Natural killer cell (primary cell): ENCODE measurements around the gene ZNF385D. TPM values are rescaled to one million over a fixed set of nuclear protein-coding genes. Genes with fewer than 3 reads are reported as not detected.

Experiments used
- ATAC-seq, 3 donors: fragments of 150-1000 bp in 2 of 3; fragments of 200-7000 bp in 1 of 3; cut with Tn5 transposase; 1 replicate in 1 of 3; 2 replicates in 2 of 3; pipeline ENCODE4 v1.10.0; 2021; ENCODE audit warnings: mild to moderate bottlenecking in 2 of 3, moderate library complexity in 2 of 3
- DNase-seq, 2 donors: peaks; one replicate each; pipeline versions ENCODE4 v3.0.0 to v3.0.0-alpha.2; 2013 to 2021; ENCODE audit warnings: mixed read lengths in 1 of 2
- H3K27ac ChIP-seq: one replicate; pipeline ENCODE4 v1.5.1; 2013; ENCODE audit warnings: mild to moderate bottlenecking, low read length
- H3K27me3 ChIP-seq: one replicate; pipeline ENCODE4 v1.6.1; 2013; ENCODE audit warnings: low read length; ENCODE audit not compliant: control insufficient read depth, insufficient read depth
- H3K36me3 ChIP-seq: one replicate; pipeline ENCODE4 v1.6.1; 2013; ENCODE audit warnings: low read length; ENCODE audit not compliant: control insufficient read depth, insufficient read depth
- H3K4me1 ChIP-seq: one replicate; pipeline ENCODE4 v1.6.1; 2013; ENCODE audit warnings: low read length; ENCODE audit not compliant: control insufficient read depth, insufficient read depth
- H3K4me3 ChIP-seq: one replicate; pipeline ENCODE4 v1.5.1; 2013; ENCODE audit warnings: low read length
- H3K9me3 ChIP-seq: one replicate; pipeline ENCODE4 v1.6.1; 2013; ENCODE audit warnings: low read length; ENCODE audit not compliant: control insufficient read depth, insufficient read depth
- H3K27ac Mint-ChIP-seq, 2 donors: one replicate each; pipeline ENCODE4 v1.8.0; 2022; ENCODE audit warnings: mild to moderate bottlenecking in 2 of 2, mixed read lengths in 2 of 2, moderate library complexity in 1 of 2
- H3K27me3 Mint-ChIP-seq, 2 donors: one replicate each; pipeline ENCODE4 v1.8.0; 2022; ENCODE audit warnings: low read depth in 2 of 2, mixed read lengths in 2 of 2
- H3K36me3 Mint-ChIP-seq: one replicate; pipeline ENCODE4 v1.8.0; 2022; ENCODE audit warnings: mixed read lengths
- H3K4me1 Mint-ChIP-seq, 2 donors: one replicate each; pipeline ENCODE4 v1.8.0; 2022; ENCODE audit warnings: mixed read lengths in 2 of 2
- H3K4me3 Mint-ChIP-seq: one replicate; pipeline ENCODE4 v1.8.0; 2022; ENCODE audit warnings: mild to moderate bottlenecking, moderate library complexity, mixed read lengths
- H3K9me3 Mint-ChIP-seq, 2 donors: one replicate each; pipeline ENCODE4 v1.8.0; 2022; ENCODE audit warnings: mixed read lengths in 2 of 2
- CTCF ChIP-seq: fragments of 200-600 bp; IDR thresholded peaks from one replicate; pipeline ENCODE4 v1.8.0; 2022; ENCODE audit warnings: antibody characterized with exemption
- WGBS: methylation state at CpG from one replicate; pipeline ENCODE4 v1.1.7; 2013; ENCODE audit warnings: missing lambda C conversion rate; ENCODE audit not compliant: insufficient coverage; 5-methylcytosine and 5-hydroxymethylcytosine counted together
- intact Hi-C: fragments of 100-400 bp; cut with micrococcal nuclease; formaldehyde crosslinking; loops from one replicate; pipeline ENCODE4 v1.14.2; 2022
- total RNA-seq, 4 donors: library from RNA; stranded (reverse); fragments of 120-200 nt in 1 of 4; gene quantifications; one replicate each; pipeline versions ENCODE4 v1.2.3 to v1.2.4, GENCODE V29; 2013 to 2022

The ZNF385D gene
- total RNA-seq, 3 donors from 2014 or later (not counting 1 experiment from before 2014, with no cell fraction given): 0.02 to 0.31 (median 0.25) TPM

GRCh38 chr3:21411058-21411457, 340.0 kb downstream of the ZNF385D start:
- Histone ChIP-seq H3K9me3 (peaks cover under 1% of the 10 kb centered on the region), H3K36me3 (no peaks in the 10 kb centered on the region), H3K27me3 (no peaks in the 10 kb centered on the region), H3K27ac (no peak overlapping the region), H3K4me1 (no peaks in the 10 kb centered on the region), H3K4me3 (no peak overlapping the region)
- Mint-ChIP-seq H3K27ac (no peak overlapping the region), H3K4me1 (no peaks in the 10 kb centered on the region), H3K9me3 (peaks cover 8 to 9% of the 10 kb centered on the region in 2 donors), H3K4me3 (no peak overlapping the region), H3K36me3 (peaks cover 8% of the 10 kb centered on the region), H3K27me3 (no peaks in the 10 kb centered on the region)
- intact Hi-C loops: no loop called here
- no peak for TF ChIP-seq CTCF
- WGBS: 83% methylated on average over 1 of the region's 1 CpG
- ATAC-seq: no peak
- no peak for DNase-seq

DNA sequence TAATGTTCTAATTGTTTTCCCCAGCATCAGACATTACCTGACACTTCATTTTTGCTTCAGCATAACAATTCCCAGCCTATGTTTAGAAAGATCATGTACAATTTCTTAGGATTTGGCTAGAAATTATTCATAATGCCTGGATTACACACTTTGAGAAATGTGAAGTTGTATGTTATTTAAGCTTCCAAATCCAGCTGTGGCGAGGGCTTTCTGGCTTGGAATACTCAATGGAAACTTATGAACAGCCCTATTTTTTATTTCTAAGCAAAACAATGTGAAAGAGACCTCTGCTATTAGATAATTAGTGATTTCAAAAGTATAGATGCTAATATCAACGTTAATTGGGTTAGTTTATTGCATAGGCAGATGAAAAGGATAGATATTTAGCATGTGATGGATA, 341.6 kb downstream of the ZNF385D start:
- Mint-ChIP-seq H3K4me3 (no peak overlapping the region), H3K9me3 (peaks cover 11 to 13% of the 10 kb centered on the region in 2 donors), H3K27ac (no peak overlapping the region), H3K27me3 (no peaks in the 10 kb centered on the region), H3K36me3 (peaks cover 16% of the 10 kb centered on the region), H3K4me1 (no peaks in the 10 kb centered on the region)
- no peaks in the 10 kb centered on the region for H3K4me1 ChIP-seq
- DNase-seq (no peak), ATAC-seq (no peak)
- peaks cover 7% of the 10 kb centered on the region for H3K9me3 ChIP-seq
- WGBS: 59% methylated on average over 2 of the region's 2 CpGs
- no peak overlapping the region for H3K4me3 ChIP-seq
- intact Hi-C loops: no loop called here
- no peaks in the 10 kb centered on the region for H3K27me3 ChIP-seq
- no peak overlapping the region for H3K27ac ChIP-seq
- no peaks in the 10 kb centered on the region for H3K36me3 ChIP-seq
- TF ChIP-seq CTCF: no peak

DNA sequence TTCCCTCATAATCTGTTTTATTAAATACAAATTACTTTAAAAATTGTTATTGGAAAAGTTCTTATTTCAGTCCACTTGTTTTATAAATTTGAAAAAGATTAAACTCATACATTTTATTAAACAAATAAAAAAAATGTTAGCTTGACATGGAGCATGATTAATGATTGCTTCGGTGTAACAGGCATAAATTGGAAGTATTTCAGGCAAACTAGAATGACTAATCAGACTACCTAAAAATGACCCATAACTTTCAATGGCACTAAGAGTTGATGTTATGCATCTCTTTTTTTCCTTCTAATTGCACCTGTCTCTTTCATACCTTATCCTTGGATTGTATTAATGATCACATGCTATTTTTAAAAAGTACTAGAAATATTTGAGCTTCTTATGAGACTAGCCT, 343.3 kb downstream of the ZNF385D start:
- H3K27ac Mint-ChIP-seq: no peak overlapping the region
- peaks cover 17% of the 10 kb centered on the region for H3K36me3 Mint-ChIP-seq
- no peak for DNase-seq
- ATAC-seq: no peak
- intact Hi-C loops: no loop called here
- no peak overlapping the region for H3K4me3 ChIP-seq
- no peaks in the 10 kb centered on the region for H3K27me3 Mint-ChIP-seq
- no peak overlapping the region for H3K27ac ChIP-seq
- H3K27me3 ChIP-seq: no peaks in the 10 kb centered on the region
- H3K36me3 ChIP-seq: no peaks in the 10 kb centered on the region
- WGBS: no CpG with 5 or more reads among the region's 1 CpG
- peaks cover 7% of the 10 kb centered on the region for H3K9me3 ChIP-seq
- H3K4me1 ChIP-seq: no peaks in the 10 kb centered on the region
- peaks cover 15 to 17% of the 10 kb centered on the region in 2 donors for H3K9me3 Mint-ChIP-seq
- no peak overlapping the region for H3K4me3 Mint-ChIP-seq
- H3K4me1 Mint-ChIP-seq: no peaks in the 10 kb centered on the region
- no peak for TF ChIP-seq CTCF
